Measurements from ENCODE around the gene EZR. TPM values are rescaled to one million over a fixed set of nuclear protein-coding genes. Genes with fewer than 3 reads are reported as not detected.

The EZR gene
- total and polyA plus RNA-seq, 2 donors (not counting 1 experiment from before 2014, with no cell fraction given): 227 to 945 TPM

DNA sequence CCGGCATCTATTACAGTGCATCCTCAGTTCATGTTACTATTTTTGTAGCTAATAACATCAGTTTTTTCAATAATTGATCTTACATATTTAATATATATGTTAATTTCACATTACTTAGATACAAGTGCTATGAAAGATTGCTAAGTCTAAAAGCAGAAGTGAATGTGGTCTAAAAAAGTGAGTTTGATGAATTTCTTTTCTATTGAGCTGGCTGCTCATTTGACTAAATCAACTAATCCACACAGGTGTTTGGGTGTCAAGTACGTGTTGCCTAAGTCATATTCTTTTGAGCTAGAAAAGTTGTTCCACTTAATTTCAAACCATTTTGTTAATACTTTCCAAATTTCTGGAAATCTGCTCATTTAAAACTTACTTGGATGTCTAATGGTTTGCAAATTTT lies 46.6 kb upstream of the EZR start:
- ATAC-seq (ENCODE audit: low read depth): no peak
- Mint-ChIP-seq H3K4me1 (peaks cover 66% of the 10 kb centered on the region), H3K27ac (peak overlapping the region; percentile 82), H3K27me3 (no peaks in the 10 kb centered on the region), H3K4me3 (peak overlapping the region; percentile 29), H3K9me3 (ENCODE audit: insufficient read depth) (no peaks in the 10 kb centered on the region)
- peak; percentile 75 for DNase-seq
- Histone ChIP-seq H3K9ac (ENCODE audit: low read length) (no peak overlapping the region), H3K36me3 (replicated peaks in 1 of 2; ENCODE audit: control extremely low read depth in 1 of 2, control insufficient read depth in 1 of 2, extremely low read depth in 1 of 2, insufficient read depth in 2 of 2, low read length in 1 of 2) (no peaks in the 10 kb centered on the region), H3K27ac (ENCODE audit: low read length in 2 of 2) (peak overlapping the region; percentile 99 to 100), H4K20me1 (ENCODE audit: control insufficient read depth, insufficient read depth, low read length, poor library complexity, severe bottlenecking) (no peaks in the 10 kb centered on the region), H3K9me3 (ENCODE audit: control extremely low read depth in 1 of 3, control insufficient read depth in 2 of 3, insufficient read depth in 1 of 3, low read length in 2 of 3) (peaks cover 0 to 3% (median 0%) of the 10 kb centered on the region in 3 donors), H2AFZ (ENCODE audit: insufficient read depth, low read depth, low read length, poor library complexity, severe bottlenecking) (no peak overlapping the region), H3K79me2 (ENCODE audit: control insufficient read depth, insufficient read depth, low read length) (peaks cover 10% of the 10 kb centered on the region), H3K4me1 (ENCODE audit: control insufficient read depth in 2 of 2, insufficient read depth in 2 of 2, low read length in 2 of 2) (peaks cover 51 to 59% of the 10 kb centered on the region in 2 donors), H3K27me3 (replicated peaks in 1 of 4; ENCODE audit: control extremely low read depth in 1 of 4, control insufficient read depth in 3 of 4, insufficient read depth in 4 of 4, low read length in 3 of 4) (no peaks in the 10 kb centered on the region), H3K4me2 (replicated peaks; ENCODE audit: low read depth, low read length, poor library complexity, severe bottlenecking) (peak overlapping the region; percentile 53), H3K4me3 (ENCODE audit: control extremely low read depth in 1 of 5, extremely low read depth in 1 of 5, insufficient read depth in 1 of 5, low read depth in 2 of 5, low read length in 4 of 5) (no peak overlapping the region)
- POLR2A ChIA-PET: interaction anchor here (0.6 to 5.8 kb wide), 7 partner anchors 12 to 56 kb away, joined by 3 to 162 read pairs (median 7); partner anchors contain the start of gene EZR
- TF ChIP-seq, protein P1, sequence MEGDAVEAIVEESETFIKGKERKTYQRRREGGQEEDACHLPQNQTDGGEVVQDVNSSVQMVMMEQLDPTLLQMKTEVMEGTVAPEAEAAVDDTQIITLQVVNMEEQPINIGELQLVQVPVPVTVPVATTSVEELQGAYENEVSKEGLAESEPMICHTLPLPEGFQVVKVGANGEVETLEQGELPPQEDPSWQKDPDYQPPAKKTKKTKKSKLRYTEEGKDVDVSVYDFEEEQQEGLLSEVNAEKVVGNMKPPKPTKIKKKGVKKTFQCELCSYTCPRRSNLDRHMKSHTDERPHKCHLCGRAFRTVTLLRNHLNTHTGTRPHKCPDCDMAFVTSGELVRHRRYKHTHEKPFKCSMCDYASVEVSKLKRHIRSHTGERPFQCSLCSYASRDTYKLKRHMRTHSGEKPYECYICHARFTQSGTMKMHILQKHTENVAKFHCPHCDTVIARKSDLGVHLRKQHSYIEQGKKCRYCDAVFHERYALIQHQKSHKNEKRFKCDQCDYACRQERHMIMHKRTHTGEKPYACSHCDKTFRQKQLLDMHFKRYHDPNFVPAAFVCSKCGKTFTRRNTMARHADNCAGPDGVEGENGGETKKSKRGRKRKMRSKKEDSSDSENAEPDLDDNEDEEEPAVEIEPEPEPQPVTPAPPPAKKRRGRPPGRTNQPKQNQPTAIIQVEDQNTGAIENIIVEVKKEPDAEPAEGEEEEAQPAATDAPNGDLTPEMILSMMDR (IDR thresholded peaks at IDR 0.05): no peak
- no peak for TF ChIP-seq EZH2 (IDR thresholded peaks at IDR 0.05; ENCODE audit: borderline replicate concordance, insufficient read depth, low read depth, low read length, poor library complexity, severe bottlenecking)
- no CpG with 5 or more reads among the region's 2 CpGs for WGBS (ENCODE audit: insufficient coverage)
- CTCF ChIA-PET: interaction anchor here (1.0 to 6.0 kb wide), 5 partner anchors 8 to 148 kb away, joined by 3 to 52 read pairs (median 5); partner anchors contain the start of gene EZR
- intact Hi-C loops (cut with micrococcal nuclease): loop anchor here (5.0 to 10.0 kb wide), 3 partner anchors 252 to 1101 kb away; partner anchors contain the start of genes GTF2H5 and SERAC1

DNA sequence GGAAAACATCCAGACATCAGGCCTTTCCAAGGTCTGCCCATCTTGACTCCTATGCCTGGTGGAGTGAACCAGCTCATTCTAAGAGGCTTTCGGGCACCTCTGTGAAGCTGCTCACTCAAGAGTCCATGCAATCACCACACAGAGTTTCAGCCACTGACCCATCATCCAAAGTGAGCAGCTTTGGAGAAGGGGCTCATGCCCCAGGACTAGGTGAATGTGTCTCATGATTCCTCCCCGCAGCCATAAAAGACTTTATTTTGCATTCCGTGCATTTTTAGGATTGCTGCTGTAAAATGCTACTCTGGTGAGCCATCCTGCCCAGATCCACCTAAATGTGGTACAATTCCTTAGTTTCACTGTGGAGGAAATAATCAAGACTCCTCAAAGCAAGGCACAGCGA lies 44.5 kb upstream of the EZR start:
- DNase-seq (no peak), ATAC-seq (ENCODE audit: low read depth) (no peak)
- intact Hi-C loops (cut with micrococcal nuclease): loop anchor here (10.0 kb wide), 1 partner anchor 1099 kb away; no protein-coding TSS in a partner anchor
- H3K9ac ChIP-seq (ENCODE audit: low read length): no peak overlapping the region
- no peak overlapping the region for H2AFZ ChIP-seq (ENCODE audit: insufficient read depth, low read depth, low read length, poor library complexity, severe bottlenecking)
- TF ChIP-seq, protein P1 (IDR thresholded peaks at IDR 0.05): no peak
- TF ChIP-seq EZH2 (IDR thresholded peaks at IDR 0.05; ENCODE audit: borderline replicate concordance, insufficient read depth, low read depth, low read length, poor library complexity, severe bottlenecking): no peak
- H3K27ac ChIP-seq (ENCODE audit: low read length in 2 of 2): no peak overlapping the region
- WGBS (ENCODE audit: insufficient coverage): 100% methylated on average over 2 of the region's 4 CpGs
- no peak overlapping the region for H3K4me2 ChIP-seq (replicated peaks; ENCODE audit: low read depth, low read length, poor library complexity, severe bottlenecking)
- no peaks in the 10 kb centered on the region for H3K27me3 ChIP-seq (replicated peaks in 1 of 4; ENCODE audit: control extremely low read depth in 1 of 4, control insufficient read depth in 3 of 4, insufficient read depth in 4 of 4, low read length in 3 of 4)
- ChIA-PET CTCF (interaction anchor here (0.7 to 1.4 kb wide), 3 partner anchors 9 to 1268 kb away, joined by 3 to 7 read pairs (median 4); no protein-coding TSS in a partner anchor), POLR2A (interaction anchor here (0.6 to 1.1 kb wide), 3 partner anchors 44 to 227 kb away, joined by 3 to 5 read pairs (median 3); partner anchors contain the start of gene EZR)
- H3K4me1 ChIP-seq (ENCODE audit: control insufficient read depth in 2 of 2, insufficient read depth in 2 of 2, low read length in 2 of 2): peaks cover 38 to 43% of the 10 kb centered on the region in 2 donors
- no peaks in the 10 kb centered on the region for H4K20me1 ChIP-seq (ENCODE audit: control insufficient read depth, insufficient read depth, low read length, poor library complexity, severe bottlenecking)
- peaks cover 5% of the 10 kb centered on the region for H3K79me2 ChIP-seq (ENCODE audit: control insufficient read depth, insufficient read depth, low read length)
- H3K27ac Mint-ChIP-seq: no peak overlapping the region
- H3K4me3 Mint-ChIP-seq: no peak overlapping the region
- peaks cover 51% of the 10 kb centered on the region for H3K4me1 Mint-ChIP-seq
- no peak overlapping the region for H3K4me3 ChIP-seq (ENCODE audit: control extremely low read depth in 1 of 5, extremely low read depth in 1 of 5, insufficient read depth in 1 of 5, low read depth in 2 of 5, low read length in 4 of 5)
- peaks cover 0 to 3% (median 0%) of the 10 kb centered on the region in 3 donors for H3K9me3 ChIP-seq (ENCODE audit: control extremely low read depth in 1 of 3, control insufficient read depth in 2 of 3, insufficient read depth in 1 of 3, low read length in 2 of 3)
- H3K36me3 ChIP-seq (replicated peaks in 1 of 2; ENCODE audit: control extremely low read depth in 1 of 2, control insufficient read depth in 1 of 2, extremely low read depth in 1 of 2, insufficient read depth in 2 of 2, low read length in 1 of 2): no peaks in the 10 kb centered on the region
- no peaks in the 10 kb centered on the region for H3K27me3 Mint-ChIP-seq
- no peaks in the 10 kb centered on the region for H3K9me3 Mint-ChIP-seq (ENCODE audit: insufficient read depth)
